ENCODE results near the gene ZNRF3.

Gene ZNRF3

GRCh38 chr22:28925916-28926315 lies 42.5 kb downstream of the ZNRF3 start:
- TF ChIP-seq CREB1 (IDR thresholded peaks at IDR 0.05; ENCODE audit: low read depth) (no peak), USF1 (IDR thresholded peaks at IDR 0.05) (no peak), ZBTB7A (IDR thresholded peaks at IDR 0.05; ENCODE audit: low read depth) (no peak), FOXM1 (IDR thresholded peaks at IDR 0.05; ENCODE audit: borderline replicate concordance, low read depth) (no peak), REST (IDR thresholded peaks at IDR 0.05; ENCODE audit: low read depth) (no peak), EGR1 (IDR thresholded peaks at IDR 0.05) (no peak), TAF1 (IDR thresholded peaks at IDR 0.05; ENCODE audit: low read depth) (no peak), TCF12 (IDR thresholded peaks at IDR 0.05; ENCODE audit: low read depth) (no peak), NFIC (IDR thresholded peaks at IDR 0.05) (no peak), YY1 (IDR thresholded peaks at IDR 0.05; ENCODE audit: low read depth) (no peak), MAX (IDR thresholded peaks at IDR 0.05) (no peak), RAD21 (IDR thresholded peaks at IDR 0.05; ENCODE audit: low read depth) (no peak), CEBPB (IDR thresholded peaks at IDR 0.05) (no peak), EP300 (IDR thresholded peaks at IDR 0.05; ENCODE audit: borderline replicate concordance) (no peak), TEAD4 (IDR thresholded peaks at IDR 0.05) (no peak)

GRCh38 chr22:28927630-28928029 lies 44.3 kb downstream of the ZNRF3 start:
- TF ChIP-seq CEBPB (IDR thresholded peaks at IDR 0.05), result no peak
- TF ChIP-seq USF1 (IDR thresholded peaks at IDR 0.05), result no peak
- TF ChIP-seq REST (IDR thresholded peaks at IDR 0.05; ENCODE audit: low read depth), result no peak
- TF ChIP-seq ZBTB7A (IDR thresholded peaks at IDR 0.05; ENCODE audit: low read depth), result no peak
- no peak for TF ChIP-seq RAD21 (IDR thresholded peaks at IDR 0.05; ENCODE audit: low read depth)
- no peak for TF ChIP-seq TAF1 (IDR thresholded peaks at IDR 0.05; ENCODE audit: low read depth)
- TF ChIP-seq TEAD4 (IDR thresholded peaks at IDR 0.05), result no peak
- no peak for TF ChIP-seq FOXM1 (IDR thresholded peaks at IDR 0.05; ENCODE audit: borderline replicate concordance, low read depth)
- TF ChIP-seq NFIC (IDR thresholded peaks at IDR 0.05), result no peak
- TF ChIP-seq EP300 (IDR thresholded peaks at IDR 0.05; ENCODE audit: borderline replicate concordance), result no peak
- no peak for TF ChIP-seq TCF12 (IDR thresholded peaks at IDR 0.05; ENCODE audit: low read depth)
- TF ChIP-seq YY1 (IDR thresholded peaks at IDR 0.05; ENCODE audit: low read depth), result no peak
- TF ChIP-seq CREB1 (IDR thresholded peaks at IDR 0.05; ENCODE audit: low read depth), result no peak
- no peak for TF ChIP-seq EGR1 (IDR thresholded peaks at IDR 0.05)
- no peak for TF ChIP-seq MAX (IDR thresholded peaks at IDR 0.05)

- no peak for TF ChIP-seq TAF1 (IDR thresholded peaks at IDR 0.05; ENCODE audit: low read depth)
- TF ChIP-seq ZBTB7A (IDR thresholded peaks at IDR 0.05; ENCODE audit: low read depth), result no peak
- TF ChIP-seq TEAD4 (IDR thresholded peaks at IDR 0.05), result no peak
- no peak for TF ChIP-seq NFIC (IDR thresholded peaks at IDR 0.05)
- TF ChIP-seq MAX (IDR thresholded peaks at IDR 0.05), result no peak
- no peak for TF ChIP-seq TCF12 (IDR thresholded peaks at IDR 0.05; ENCODE audit: low read depth)
- TF ChIP-seq EGR1 (IDR thresholded peaks at IDR 0.05), result no peak
- no peak for TF ChIP-seq CREB1 (IDR thresholded peaks at IDR 0.05; ENCODE audit: low read depth)
- no peak for TF ChIP-seq EP300 (IDR thresholded peaks at IDR 0.05; ENCODE audit: borderline replicate concordance)
- TF ChIP-seq REST (IDR thresholded peaks at IDR 0.05; ENCODE audit: low read depth), result no peak
- no peak for TF ChIP-seq CEBPB (IDR thresholded peaks at IDR 0.05)
- TF ChIP-seq FOXM1 (IDR thresholded peaks at IDR 0.05; ENCODE audit: borderline replicate concordance, low read depth), result no peak
- TF ChIP-seq YY1 (IDR thresholded peaks at IDR 0.05; ENCODE audit: low read depth), result no peak
- no peak for TF ChIP-seq USF1 (IDR thresholded peaks at IDR 0.05)
- TF ChIP-seq RAD21 (IDR thresholded peaks at IDR 0.05; ENCODE audit: low read depth), result no peak
These were observed 45.8 kb downstream of the ZNRF3 start for GRCh38 chr22:28929197-28929596.

Measured in Ishikawa (cell line).